ENCODE measurements around the gene RXFP4.

Gene RXFP4

DNA sequence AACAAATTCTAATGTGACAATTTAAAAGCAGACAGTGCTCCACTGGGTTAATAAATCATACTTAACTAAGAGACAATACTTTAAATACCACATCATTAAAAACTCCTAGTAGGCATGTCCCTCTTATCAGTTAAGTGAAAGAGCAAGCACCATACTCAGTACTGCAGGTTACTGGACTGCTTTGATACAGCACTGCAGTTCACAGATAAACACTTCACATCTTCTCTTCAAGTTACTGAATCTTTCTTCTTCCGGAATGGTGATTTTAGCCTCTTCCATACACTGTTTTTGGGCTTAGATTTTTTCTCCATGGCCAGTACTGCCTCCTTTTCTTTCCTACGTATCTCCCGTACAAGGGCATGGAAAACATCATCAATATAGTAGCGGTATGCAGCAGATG, 41.3 kb upstream of the RXFP4 start:
- no peak overlapping the region for H3K4me2 ChIP-seq
- no peaks in the 10 kb centered on the region for H3K27me3 ChIP-seq
- H4K20me1 ChIP-seq: peaks cover 0 to 67% (median 16%) of the 10 kb centered on the region in 11 experiments; a peak in 11 of 22 replicates
- no peak overlapping the region for H3K27ac ChIP-seq
- no peaks in the 10 kb centered on the region for H3K4me1 ChIP-seq
- H3K9ac ChIP-seq: no peak overlapping the region
- no peaks in the 10 kb centered on the region for H3K9me3 ChIP-seq (replicated peaks in 1 of 11)
- H3K4me3 ChIP-seq: no peak overlapping the region
- TF ChIP-seq Cebpa-rat (IDR thresholded peaks at IDR 0.05): no peak
- H3K36me3 ChIP-seq: peaks cover 88 to 99% (median 97%) of the 10 kb centered on the region in 11 experiments

DNA sequence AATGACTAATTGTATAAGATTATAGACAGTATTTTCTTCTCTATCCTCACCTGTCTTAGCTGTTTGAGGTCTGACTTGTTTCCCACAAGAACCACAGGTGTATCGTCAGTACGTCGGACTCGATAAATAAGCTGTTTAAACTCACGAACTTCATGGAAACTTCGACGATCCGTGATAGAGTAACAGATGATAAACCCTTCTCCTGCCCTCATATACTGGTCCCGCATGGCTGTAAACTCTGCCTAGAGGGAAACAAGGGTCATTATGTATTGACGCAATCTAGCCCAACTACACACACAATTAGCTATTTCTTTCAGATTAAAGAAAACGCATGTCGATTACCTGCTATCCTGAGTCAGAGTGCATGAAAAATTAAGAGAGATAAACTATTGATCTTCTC, 37.2 kb upstream of the RXFP4 start:
- H3K9ac ChIP-seq: no peak overlapping the region
- H4K20me1 ChIP-seq: peaks cover 0 to 67% (median 7%) of the 10 kb centered on the region in 11 experiments; a peak in 11 of 22 replicates
- H3K4me1 ChIP-seq: peaks cover 0 to 10% (median 1%) of the 10 kb centered on the region in 10 experiments; a peak in 10 of 20 replicates
- no peak overlapping the region for H3K4me3 ChIP-seq
- H3K27ac ChIP-seq: no peak overlapping the region
- H3K27me3 ChIP-seq: no peaks in the 10 kb centered on the region
- no peaks in the 10 kb centered on the region for H3K9me3 ChIP-seq (replicated peaks in 1 of 11)
- TF ChIP-seq Cebpa-rat (IDR thresholded peaks at IDR 0.05): no peak
- H3K4me2 ChIP-seq: no peak overlapping the region
- peaks cover 92 to 100% (median 99%) of the 10 kb centered on the region in 11 experiments for H3K36me3 ChIP-seq

DNA sequence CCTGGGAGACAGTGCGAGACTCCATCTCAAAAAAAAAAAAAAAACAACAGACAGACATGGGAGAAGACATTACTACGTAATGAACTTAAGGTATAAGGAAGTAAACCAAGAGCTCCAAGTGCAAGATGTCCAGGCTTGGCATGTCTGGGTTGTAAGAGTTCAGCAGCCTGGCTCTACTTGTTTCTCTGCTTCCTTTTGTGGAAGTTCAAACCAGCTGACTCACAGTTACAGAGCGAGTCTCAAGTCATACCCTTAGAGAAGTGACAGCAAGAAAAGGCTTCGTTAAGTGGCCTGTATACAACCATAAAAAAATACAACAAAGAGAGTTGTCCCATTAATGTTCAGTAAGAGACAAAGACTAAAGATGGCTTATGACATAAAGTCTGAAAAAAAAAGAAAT, 31.5 kb upstream of the RXFP4 start:
- H3K9ac ChIP-seq: peak overlapping the region in 6 of 11 experiments; percentile 75 to 90 (median 83); a peak in 12 of 22 replicates
- no peaks in the 10 kb centered on the region for H3K9me3 ChIP-seq (replicated peaks in 1 of 11)
- H3K36me3 ChIP-seq: peaks cover 74 to 87% (median 79%) of the 10 kb centered on the region in 11 experiments
- H3K4me1 ChIP-seq: peaks cover 13 to 31% (median 20%) of the 10 kb centered on the region in 10 experiments
- H4K20me1 ChIP-seq: peaks cover 0 to 38% (median 24%) of the 10 kb centered on the region in 11 experiments; a peak in 9 of 22 replicates
- no peak for TF ChIP-seq Cebpa-rat (IDR thresholded peaks at IDR 0.05)
- H3K27me3 ChIP-seq: no peaks in the 10 kb centered on the region
- peak overlapping the region in 10 of 11 experiments; percentile 69 to 87 (median 77); a peak in 18 of 22 replicates for H3K27ac ChIP-seq
- peak overlapping the region; percentile 69 to 89 (median 76); a peak in 17 of 20 replicates for H3K4me3 ChIP-seq
- peak overlapping the region; percentile 90 to 99 (median 95) for H3K4me2 ChIP-seq

- H3K36me3 ChIP-seq: peaks cover 76 to 87% (median 79%) of the 10 kb centered on the region in 11 experiments
- H3K9me3 ChIP-seq (replicated peaks in 1 of 11): no peaks in the 10 kb centered on the region
- H4K20me1 ChIP-seq: peaks cover 0 to 35% (median 27%) of the 10 kb centered on the region in 11 experiments; a peak in 12 of 22 replicates
- H3K27ac ChIP-seq: peak overlapping the region; percentile 66 to 87 (median 72)
- no peaks in the 10 kb centered on the region for H3K27me3 ChIP-seq
- H3K4me3 ChIP-seq: peak overlapping the region; percentile 69 to 89 (median 76)
- H3K4me1 ChIP-seq: peaks cover 13 to 31% (median 20%) of the 10 kb centered on the region in 10 experiments
- H3K9ac ChIP-seq: peak overlapping the region; percentile 75 to 90 (median 83)
- H3K4me2 ChIP-seq: peak overlapping the region; percentile 90 to 99 (median 95)
- TF ChIP-seq Cebpa-rat (IDR thresholded peaks at IDR 0.05): no peak
Measured at GRCh38 chr1:155910621-155911121, 30.8 kb upstream of the RXFP4 start.

GRCh38 chr1:155911156-155912055, 30.0 kb upstream of the RXFP4 start, which contains the start of gene RIT1:
TSS of gene RIT1 (minus strand) at chr1:155911349. CDS start at chr1:155910761, 588 bp downstream.
- no peak for TF ChIP-seq Cebpa-rat (IDR thresholded peaks at IDR 0.05)
- Histone ChIP-seq H3K4me2 (peak within 1 kb of the TSS; percentile 90 to 99 (median 95)), H3K4me3 (peak within 1 kb of the TSS; percentile 69 to 89 (median 76)), H4K20me1 (peaks cover under 1 to 42% (median 29%) of the 10 kb centered on the region in 11 experiments; a peak in 13 of 22 replicates), H3K27ac (peak within 1 kb of the TSS; percentile 66 to 87 (median 72)), H3K9me3 (replicated peaks in 1 of 11) (no peaks in the 10 kb centered on the region), H3K36me3 (peaks cover 76 to 87% (median 79%) of the 10 kb centered on the region in 11 experiments), H3K4me1 (peaks cover 13 to 31% (median 20%) of the 10 kb centered on the region in 10 experiments), H3K27me3 (no peaks in the 10 kb centered on the region), H3K9ac (peak within 1 kb of the TSS; percentile 75 to 90 (median 83))

- peak overlapping the region in 5 of 11 experiments; percentile 76 to 90 (median 83); a peak in 5 of 22 replicates for H3K9ac ChIP-seq
- 0 out of 20 replicates have a peak overlapping the region, but pooled peaks of 1 of the 10 experiments have one; percentile 76 for H3K4me3 ChIP-seq
Measured at GRCh38 chr1:155912056-155912536, 29.3 kb upstream of the RXFP4 start.

DNA sequence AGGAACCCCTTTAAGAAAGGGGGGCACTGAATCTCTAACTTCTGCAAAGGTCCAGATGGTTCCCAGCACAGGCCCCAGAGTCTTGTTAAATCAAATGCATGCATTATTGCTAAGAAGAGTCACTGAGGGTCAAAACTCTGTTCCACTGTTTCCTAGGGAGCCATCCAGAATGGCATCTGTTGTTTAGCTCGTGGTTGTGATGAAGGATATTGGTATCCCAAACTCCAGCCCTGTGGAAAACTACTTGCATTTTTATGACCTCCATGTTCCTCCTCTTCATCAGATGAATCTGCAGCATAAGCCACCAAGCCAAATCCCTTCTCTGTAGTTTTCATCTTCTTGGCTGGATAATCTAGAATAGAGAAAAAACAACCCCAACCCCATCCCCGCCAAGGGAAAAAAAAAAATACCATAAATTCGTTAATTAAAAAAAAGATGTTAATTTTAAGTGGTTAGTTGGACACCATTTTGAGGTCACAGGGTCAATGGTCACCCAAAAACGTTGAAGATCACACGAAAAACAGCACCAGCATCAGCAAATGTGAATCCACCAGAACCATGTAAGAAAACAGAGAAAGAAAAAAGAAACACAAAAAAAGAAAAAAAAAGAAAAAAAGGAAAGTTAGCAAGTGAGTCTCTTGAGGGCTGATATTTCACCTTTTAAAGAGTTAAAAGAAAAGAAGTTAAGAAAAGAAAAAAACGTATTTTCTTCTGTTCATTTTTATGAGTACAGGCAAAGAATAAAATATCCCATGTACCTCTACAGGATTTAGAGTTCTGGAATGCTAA, 27.3 kb upstream of the RXFP4 start:
- Histone ChIP-seq H3K36me3 (peaks cover 74 to 86% (median 79%) of the 10 kb centered on the region in 11 experiments), H3K27me3 (no peaks in the 10 kb centered on the region), H4K20me1 (peaks cover 0 to 61% (median 44%) of the 10 kb centered on the region in 11 experiments; a peak in 20 of 22 replicates), H3K4me3 (no peak overlapping the region), H3K4me1 (peaks cover 12 to 23% (median 20%) of the 10 kb centered on the region in 10 experiments), H3K9me3 (replicated peaks in 1 of 11) (no peaks in the 10 kb centered on the region), H3K4me2 (no peak overlapping the region), H3K27ac (no peak overlapping the region), H3K9ac (no peak overlapping the region)
- no peak for TF ChIP-seq Cebpa-rat (IDR thresholded peaks at IDR 0.05)

More at GRCh38 chr1:155912056-155912536, 29.3 kb upstream of the RXFP4 start:
- peaks cover 8 to 45% (median 30%) of the 10 kb centered on the region in 11 experiments; a peak in 15 of 22 replicates for H4K20me1 ChIP-seq
- peak overlapping the region in 8 of 11 experiments; percentile 73 to 99 (median 91); a peak in 10 of 22 replicates for H3K4me2 ChIP-seq
- H3K4me1 ChIP-seq: peaks cover 13 to 31% (median 20%) of the 10 kb centered on the region in 10 experiments
- TF ChIP-seq Cebpa-rat (IDR thresholded peaks at IDR 0.05): no peak
- peak overlapping the region in 6 of 11 experiments; percentile 1 to 87 (median 84); a peak in 9 of 22 replicates for H3K27ac ChIP-seq
- H3K27me3 ChIP-seq: no peaks in the 10 kb centered on the region
- no peaks in the 10 kb centered on the region for H3K9me3 ChIP-seq (replicated peaks in 1 of 11)
- H3K36me3 ChIP-seq: peaks cover 76 to 87% (median 79%) of the 10 kb centered on the region in 11 experiments

DNA sequence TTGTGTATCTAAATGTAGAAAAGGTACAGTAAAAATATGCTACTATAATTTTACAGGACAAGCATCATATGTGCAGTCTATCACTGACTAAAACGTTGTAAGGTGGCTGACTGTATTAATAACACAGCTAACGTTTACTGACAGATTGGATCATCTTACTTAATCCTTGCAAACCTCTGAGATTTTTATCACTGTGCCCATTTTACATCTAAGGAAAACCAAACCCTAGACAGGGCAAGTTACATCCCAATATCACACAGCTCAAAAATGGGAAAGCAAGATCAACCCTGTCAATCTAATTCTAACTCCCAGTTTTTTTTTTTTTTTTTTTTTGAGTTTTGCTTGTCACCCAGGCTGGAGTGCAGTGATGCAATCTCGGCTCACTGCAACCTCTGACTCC, 22.8 kb upstream of the RXFP4 start:
- no peaks in the 10 kb centered on the region for H3K9me3 ChIP-seq (replicated peaks in 1 of 11)
- H3K36me3 ChIP-seq: peaks cover 97 to 100% (median 99%) of the 10 kb centered on the region in 11 experiments
- no peak for TF ChIP-seq Cebpa-rat (IDR thresholded peaks at IDR 0.05)
- H3K9ac ChIP-seq: no peak overlapping the region
- H3K4me3 ChIP-seq: no peak overlapping the region
- H3K27ac ChIP-seq: no peak overlapping the region
- no peaks in the 10 kb centered on the region for H3K27me3 ChIP-seq
- H3K4me2 ChIP-seq: no peak overlapping the region
- H3K4me1 ChIP-seq: no peaks in the 10 kb centered on the region
- H4K20me1 ChIP-seq: peaks cover 19 to 89% (median 77%) of the 10 kb centered on the region in 11 experiments; a peak in 20 of 22 replicates

All from BLaER1 treated with 17β-estradiol and CSF1 and Interleukin-3, amounts not matched to agents 10 nM and 100 nM (cell line).